Body of pancreas (tissue), 4 donors: ENCODE results near the gene C8G.

Experiments
- CTCF ChIP-seq, 7 experiments: fragments of 450-650 bp in 4 of 7; fragments of 200-600 bp in 3 of 7; sonication (generic) in 3 of 7; IDR thresholded peaks; one replicate each; pipeline ENCODE4 v1.5.1; 2016 to 2019; ENCODE audit warnings: antibody characterized with exemption in 7 of 7
- POLR2A ChIP-seq, 3 donors: fragments of 450-650 bp; IDR thresholded peaks; one replicate each; pipeline ENCODE4 v1.6.1; 2016; ENCODE audit warnings: antibody characterized with exemption in 3 of 3, mild to moderate bottlenecking in 2 of 3

GRCh38 chr9:136978073-136978864 lies 33.2 kb downstream of the C8G start:
- no peak for TF ChIP-seq CTCF (IDR thresholded peaks at IDR 0.05)
- TF ChIP-seq POLR2A (IDR thresholded peaks at IDR 0.05): no peak
